ENCODE data around the gene NRTN. TPM values are rescaled to one million over a fixed set of nuclear protein-coding genes. Genes with fewer than 3 reads are reported as not detected.

NRTN gene
- total RNA-seq, 1 donor from 2014 or later: 0.85 TPM

DNA sequence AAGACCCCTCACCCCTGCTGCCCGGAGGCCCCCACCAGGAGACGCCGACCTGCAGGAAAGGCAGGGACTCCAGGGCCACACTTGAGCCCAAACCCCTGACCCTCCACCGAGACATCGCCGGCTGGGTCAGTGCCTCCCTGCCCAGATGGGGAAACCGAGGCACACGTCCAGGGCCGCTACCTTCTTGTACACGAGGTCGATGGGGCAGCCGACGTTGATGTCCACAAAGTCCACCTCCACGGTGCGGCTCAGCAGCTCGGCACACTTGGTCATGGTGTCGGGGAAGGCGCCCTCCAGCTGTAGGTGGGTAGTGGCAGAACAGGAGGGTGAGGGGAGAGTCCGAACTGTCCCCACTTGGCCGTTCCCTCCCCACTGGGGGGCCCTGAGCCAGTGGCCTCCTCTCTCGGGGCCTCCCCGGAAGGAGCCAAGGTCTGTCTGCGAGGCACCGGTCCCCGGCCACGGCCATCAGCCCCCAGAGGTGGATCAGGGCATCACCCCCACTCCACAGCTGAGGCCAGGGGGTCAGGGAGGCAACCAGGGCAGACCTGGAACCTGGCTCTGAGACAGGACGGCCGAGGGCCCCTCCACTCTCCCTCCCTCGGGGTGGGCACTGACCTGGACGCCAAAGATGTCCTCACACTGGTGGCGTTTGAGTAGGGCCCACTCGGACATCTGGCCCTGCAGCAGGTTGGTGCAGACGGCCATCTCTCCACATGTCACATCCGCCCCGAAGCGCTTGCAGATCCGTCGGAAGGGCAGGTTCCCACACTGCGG is 17.3 kb upstream of the NRTN start:
- Histone ChIP-seq H3K27ac (no peak overlapping the region), H3K36me3 (peaks cover 53 to 56% of the 10 kb centered on the region in 2 donors), H3K9me3 (no peaks in the 10 kb centered on the region), H3K4me1 (peaks cover 3 to 5% of the 10 kb centered on the region in 2 donors), H3K4me3 (no peak overlapping the region), H3K27me3 (no peaks in the 10 kb centered on the region)
- TF ChIP-seq, protein P1, sequence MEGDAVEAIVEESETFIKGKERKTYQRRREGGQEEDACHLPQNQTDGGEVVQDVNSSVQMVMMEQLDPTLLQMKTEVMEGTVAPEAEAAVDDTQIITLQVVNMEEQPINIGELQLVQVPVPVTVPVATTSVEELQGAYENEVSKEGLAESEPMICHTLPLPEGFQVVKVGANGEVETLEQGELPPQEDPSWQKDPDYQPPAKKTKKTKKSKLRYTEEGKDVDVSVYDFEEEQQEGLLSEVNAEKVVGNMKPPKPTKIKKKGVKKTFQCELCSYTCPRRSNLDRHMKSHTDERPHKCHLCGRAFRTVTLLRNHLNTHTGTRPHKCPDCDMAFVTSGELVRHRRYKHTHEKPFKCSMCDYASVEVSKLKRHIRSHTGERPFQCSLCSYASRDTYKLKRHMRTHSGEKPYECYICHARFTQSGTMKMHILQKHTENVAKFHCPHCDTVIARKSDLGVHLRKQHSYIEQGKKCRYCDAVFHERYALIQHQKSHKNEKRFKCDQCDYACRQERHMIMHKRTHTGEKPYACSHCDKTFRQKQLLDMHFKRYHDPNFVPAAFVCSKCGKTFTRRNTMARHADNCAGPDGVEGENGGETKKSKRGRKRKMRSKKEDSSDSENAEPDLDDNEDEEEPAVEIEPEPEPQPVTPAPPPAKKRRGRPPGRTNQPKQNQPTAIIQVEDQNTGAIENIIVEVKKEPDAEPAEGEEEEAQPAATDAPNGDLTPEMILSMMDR (IDR thresholded peaks at IDR 0.05): no peak
- intact Hi-C loops (cut with DNase I): loop anchor here (5.0 kb wide), 1 partner anchor 165 kb away; the partner anchor contains the start of genes SAFB and SAFB2
- no peak for DNase-seq (ENCODE audit: low spot score in 2 of 2)

DNA sequence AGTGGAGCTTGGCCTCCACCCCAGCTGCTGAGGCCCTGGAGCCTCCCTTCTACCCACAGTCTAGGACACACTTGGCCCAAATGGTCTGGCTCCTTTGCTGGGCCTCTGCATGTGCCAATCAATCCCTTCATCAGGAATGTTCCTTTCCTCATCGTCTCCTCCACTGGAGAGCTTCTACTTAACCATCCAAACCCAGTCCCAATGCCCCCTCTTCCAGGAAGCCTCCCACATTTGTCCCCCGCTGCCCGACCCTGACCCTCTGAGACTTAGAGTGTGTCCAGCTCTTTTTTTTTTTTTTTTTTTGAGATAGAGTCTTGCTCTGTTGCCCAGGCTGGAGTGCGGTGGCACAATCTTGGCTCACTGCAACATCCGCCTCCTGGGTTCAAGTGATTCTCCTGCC is 16.4 kb upstream of the NRTN start:
- H3K27me3 ChIP-seq: no peaks in the 10 kb centered on the region
- TF ChIP-seq, protein P1 (IDR thresholded peaks at IDR 0.05): no peak
- no peak for DNase-seq (ENCODE audit: low spot score in 2 of 2)
- H3K27ac ChIP-seq: no peak overlapping the region
- H3K4me1 ChIP-seq: peaks cover 3 to 5% of the 10 kb centered on the region in 2 donors
- no peaks in the 10 kb centered on the region for H3K9me3 ChIP-seq
- no peak overlapping the region for H3K4me3 ChIP-seq
- H3K36me3 ChIP-seq: peaks cover 53 to 56% of the 10 kb centered on the region in 2 donors
- intact Hi-C loops (cut with DNase I): loop anchor here (5.0 kb wide), 1 partner anchor 166 kb away; the partner anchor contains the start of genes SAFB and SAFB2

DNA sequence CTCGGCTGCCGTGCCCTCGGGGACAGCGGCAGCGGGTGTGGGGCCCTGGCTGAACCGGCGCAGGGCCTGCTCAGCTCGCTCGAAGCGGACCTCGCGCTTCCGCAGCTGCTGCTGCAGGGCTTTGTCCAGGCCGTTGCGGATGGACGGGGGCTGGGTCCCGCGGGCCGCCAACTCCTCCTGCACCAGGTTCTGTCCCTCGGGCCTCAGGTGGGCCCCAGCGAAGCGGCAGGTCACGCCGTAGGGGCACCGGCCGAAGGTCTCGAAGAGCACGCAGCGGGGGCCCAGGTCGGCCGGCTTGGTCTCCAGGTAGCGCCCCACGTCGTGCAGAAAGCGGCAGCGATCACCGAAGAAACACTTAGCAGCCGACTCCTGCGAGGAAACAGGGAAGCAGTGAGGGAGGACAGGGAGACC is 15.5 kb upstream of the NRTN start:
- H3K36me3 ChIP-seq: peaks cover 53 to 54% of the 10 kb centered on the region in 2 donors
- no peaks in the 10 kb centered on the region for H3K27me3 ChIP-seq
- H3K4me1 ChIP-seq: peaks cover 3 to 5% of the 10 kb centered on the region in 2 donors
- intact Hi-C loops (cut with DNase I): loop anchor here (5.0 kb wide), 1 partner anchor 167 kb away; the partner anchor contains the start of genes SAFB and SAFB2
- H3K4me3 ChIP-seq: no peak overlapping the region
- H3K9me3 ChIP-seq: no peaks in the 10 kb centered on the region
- TF ChIP-seq, protein P1 (IDR thresholded peaks at IDR 0.05): no peak
- no peak for DNase-seq (ENCODE audit: low spot score in 2 of 2)
- no peak overlapping the region for H3K27ac ChIP-seq

DNA sequence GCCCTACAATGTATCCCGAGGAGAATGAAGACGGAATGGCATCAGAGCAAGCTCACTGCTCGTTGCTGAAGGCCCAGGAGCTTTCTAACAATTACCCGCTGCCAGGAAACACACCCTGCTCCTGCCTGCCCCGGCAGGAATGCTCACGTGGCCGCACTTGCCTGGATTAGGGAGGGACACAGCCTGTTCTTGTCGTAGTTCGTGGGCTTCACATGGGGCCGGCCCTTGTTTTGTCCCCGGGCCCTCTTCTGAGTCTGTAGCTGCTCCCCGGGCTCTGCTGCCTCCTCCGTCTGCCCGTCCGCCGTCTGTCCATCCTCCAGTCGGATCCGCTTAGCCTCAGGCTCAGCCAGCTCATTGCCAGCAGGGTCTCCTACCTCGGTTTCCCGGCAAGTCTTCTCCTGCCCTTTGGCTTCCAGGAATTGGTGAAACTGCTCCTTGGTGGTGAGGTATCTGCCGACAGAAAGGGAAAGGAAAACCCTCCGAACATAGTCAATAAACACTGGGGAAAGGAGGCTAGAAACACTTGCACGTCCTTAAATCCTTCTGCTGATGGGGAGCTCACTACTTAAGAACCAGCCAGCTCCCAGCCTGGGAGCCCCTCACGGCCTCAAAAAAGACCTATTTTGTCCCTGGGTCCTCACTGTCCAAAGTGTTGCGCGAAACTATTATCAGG is 14.8 kb upstream of the NRTN start:
- TF ChIP-seq, protein P1 (IDR thresholded peaks at IDR 0.05): no peak
- DNase-seq (ENCODE audit: low spot score in 2 of 2): no peak
- Histone ChIP-seq H3K27ac (peak overlapping the region; percentile 86 to 97), H3K4me3 (peak overlapping the region; percentile 63 to 77), H3K36me3 (peaks cover 47% of the 10 kb centered on the region in 2 donors), H3K27me3 (no peaks in the 10 kb centered on the region), H3K9me3 (no peaks in the 10 kb centered on the region), H3K4me1 (peaks cover 3 to 5% of the 10 kb centered on the region in 2 donors)
- intact Hi-C loops (cut with DNase I): loop anchor here (1.0 to 5.0 kb wide), 4 partner anchors 69 to 168 kb away; partner anchors contain the start of genes CATSPERD, LONP1, SAFB and SAFB2

DNA sequence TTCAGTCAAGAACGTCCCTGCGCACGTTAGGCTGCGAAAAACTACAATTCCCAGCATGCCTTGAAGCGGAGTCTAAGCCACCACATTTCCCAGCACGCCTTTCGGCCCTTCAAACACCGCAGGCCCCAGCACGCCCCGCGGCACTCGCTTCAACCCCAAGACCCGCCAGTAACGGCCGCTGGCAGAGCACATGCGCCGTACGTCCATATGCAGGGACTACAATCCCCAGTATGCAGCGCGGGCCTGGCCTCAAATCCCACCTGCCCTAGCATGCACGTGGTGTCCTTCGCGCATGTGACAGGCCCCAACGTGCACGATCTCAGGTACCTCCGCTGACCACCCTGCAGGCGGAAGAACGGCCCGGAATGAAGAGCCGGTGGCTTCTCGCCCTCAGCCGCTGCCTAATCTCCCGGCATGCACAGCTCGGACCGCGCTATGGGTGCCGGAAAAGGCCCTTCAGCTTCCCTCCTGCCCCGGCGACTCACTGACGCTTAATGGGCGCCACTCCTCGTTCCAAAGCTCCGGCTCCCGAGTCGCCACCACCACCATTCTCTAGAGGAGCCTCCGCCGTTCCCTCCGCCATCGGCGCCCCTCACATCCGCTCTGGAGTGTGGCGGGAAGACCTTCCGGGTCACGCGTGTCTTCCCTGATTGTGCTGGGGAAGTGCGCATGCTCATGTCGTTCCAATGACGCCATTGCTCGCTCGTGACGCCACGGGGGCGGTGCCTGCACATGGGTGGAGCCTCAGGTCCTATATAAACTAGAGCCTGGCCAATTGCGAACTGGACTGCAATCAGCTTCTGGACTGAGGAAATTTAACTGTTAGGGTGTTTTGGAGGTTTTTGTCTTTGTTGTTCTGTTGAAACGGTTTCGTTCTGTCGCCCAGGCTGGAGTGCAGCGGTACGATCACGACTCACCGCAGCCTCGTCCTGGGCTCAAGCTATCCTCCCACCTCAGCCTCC is 14.0 kb upstream of the NRTN start, which contains the start of gene DUS3L:
Gene DUS3L (minus strand): TSS at position 605 of the 962 bp plus-strand sequence. CDS start 22 bp downstream, at position 583.
- peak within 1 kb of the TSS; percentile 86 to 97 for H3K27ac ChIP-seq
- H3K9me3 ChIP-seq: no peaks in the 10 kb centered on the region
- H3K4me3 ChIP-seq: peak within 1 kb of the TSS; percentile 63 to 77
- no peaks in the 10 kb centered on the region for H3K27me3 ChIP-seq
- peaks cover 3 to 5% of the 10 kb centered on the region in 2 donors for H3K4me1 ChIP-seq
- DNase-seq (ENCODE audit: low spot score in 2 of 2): peak; percentile 89 to 99
- TF ChIP-seq, protein P1 (IDR thresholded peaks at IDR 0.05): no peak
- intact Hi-C loops (cut with DNase I): loop anchor here (1.0 to 2.0 kb wide), 3 partner anchors 70 to 113 kb away; partner anchors contain the start of genes CATSPERD, LONP1 and VMAC
- peaks cover 39% of the 10 kb centered on the region in 2 donors for H3K36me3 ChIP-seq
